SK-N-SH (cell line): ENCODE results near the gene ITCH. TPM values are rescaled to one million over a fixed set of nuclear protein-coding genes. Genes with fewer than 3 reads are reported as not detected.

Experiments
- CTCF ChIA-PET: fragments of 300-600, 350-600 bp; formaldehyde crosslinking; extraction: SDS; loops from one replicate; lab custom pipeline; 2021; lab: Yijun Ruan, JAX
- POLR2A ChIA-PET: fragments of 350-600 bp; sonication (Branson Sonifier 250); formaldehyde crosslinking; extraction: SDS; loops from one replicate; lab custom pipeline; 2020; ENCODE audit warnings: antibody characterized with exemption, inconsistent platforms; lab: Yijun Ruan, JAX
- DNase-seq: peaks from one replicate; pipeline ENCODE4 v3.0.0; 2012
- H2AFZ ChIP-seq: fragments of 200-600 bp; sonication (generic); 2 replicates; pipeline ENCODE4 v1.8.1; 2016; ENCODE audit warnings: antibody characterized with exemption, mild to moderate bottlenecking, low read depth
- H3F3A ChIP-seq: fragments of 200-600 bp; sonication (generic); replicated peaks from 2 replicates; pipeline ENCODE3; 2016; ENCODE audit warnings: antibody characterized with exemption, mild to moderate bottlenecking; ENCODE audit not compliant: insufficient read depth
- H3K27ac ChIP-seq, 2 experiments: fragments of 200-500 bp in 1 of 2; fragments of 200-600 bp in 1 of 2; sonication (Bioruptor generic) in 1 of 2; sonication (generic), shearing (Covaris generic) in 1 of 2; 2 replicates each; pipeline versions ENCODE4 v1.5.1 to v1.6.1; 2014 to 2016; ENCODE audit warnings: low read depth in 2 of 2, inconsistent platforms in 1 of 2, low read length in 1 of 2, mild to moderate bottlenecking in 1 of 2, mixed read lengths in 1 of 2
- H3K27me3 ChIP-seq: fragments of 200-600 bp; sonication (generic), shearing (Covaris generic); 2 replicates; pipeline ENCODE4 v1.6.1; 2016; ENCODE audit warnings: mixed run types; ENCODE audit not compliant: insufficient read depth
- H3K36me3 ChIP-seq, 2 experiments: fragments of 200-500 bp in 1 of 2; fragments of 200-600 bp in 1 of 2; sonication (Bioruptor generic) in 1 of 2; sonication (generic) in 1 of 2; replicated peaks in 1 of 2; 2 replicates each; pipeline versions ENCODE3 to v1.5.1; 2014 to 2016; ENCODE audit warnings: low read length in 1 of 2, mild to moderate bottlenecking in 1 of 2; ENCODE audit not compliant: insufficient read depth in 2 of 2, control insufficient read depth in 1 of 2
- H3K4me1 ChIP-seq, 2 experiments: fragments of 200-500 bp in 1 of 2; fragments of 200-600 bp in 1 of 2; sonication (Bioruptor generic) in 1 of 2; sonication (generic), shearing (Covaris generic) in 1 of 2; 2 replicates each; pipeline versions ENCODE4 v1.5.1 to v1.6.1; 2014 to 2016; ENCODE audit warnings: low read depth in 1 of 2, low read length in 1 of 2, mixed run types in 1 of 2; ENCODE audit not compliant: insufficient read depth in 2 of 2, control insufficient read depth in 1 of 2
- H3K4me2 ChIP-seq: fragments of 200-600 bp; sonication (generic), shearing (Covaris generic); 2 replicates; pipeline ENCODE4 v1.6.1; 2017; ENCODE audit warnings: mixed run types
- H3K4me3 ChIP-seq, 2 experiments: fragments of 200-500 bp in 1 of 2; fragments of 200-600 bp in 1 of 2; sonication (Bioruptor generic) in 1 of 2; sonication (generic), shearing (Covaris generic) in 1 of 2; 2 replicates each; pipeline versions ENCODE4 v1.5.1 to v1.8.1; 2014 to 2016; ENCODE audit warnings: low read depth in 2 of 2, inconsistent platforms in 1 of 2, low read length in 1 of 2, mild to moderate bottlenecking in 1 of 2, mixed read lengths in 1 of 2, moderate library complexity in 1 of 2
- H3K79me2 ChIP-seq: fragments of 200-600 bp; sonication (generic); 2 replicates; pipeline ENCODE4 v1.8.1; 2017; ENCODE audit warnings: mild to moderate bottlenecking; ENCODE audit not compliant: insufficient read depth
- H3K9ac ChIP-seq: fragments of 200-600 bp; sonication (generic); 2 replicates; pipeline ENCODE4 v1.6.1; 2017; ENCODE audit warnings: mixed run types
- H3K9me2 ChIP-seq: fragments of 200-600 bp; sonication (generic); 2 replicates; pipeline ENCODE4 v1.6.1; 2017; ENCODE audit warnings: mixed run types
- H3K9me3 ChIP-seq: fragments of 200-600 bp; sonication (generic); 2 replicates; pipeline ENCODE4 v1.6.1; 2017; ENCODE audit warnings: mixed run types, mild to moderate bottlenecking, moderate library complexity
- H4K20me1 ChIP-seq: fragments of 200-600 bp; sonication (generic); 2 replicates; pipeline ENCODE4 v1.6.1; 2017; ENCODE audit warnings: mild to moderate bottlenecking, mixed run types; ENCODE audit not compliant: insufficient read depth
- CHD2 ChIP-seq: fragments of 150-350 bp; IDR thresholded peaks from 2 replicates; pipeline ENCODE4 v1.6.1; 2018; ENCODE audit warnings: low read length; ENCODE audit not compliant: partially characterized antibody
- EP300 ChIP-seq, 2 experiments: IDR thresholded peaks; 2 replicates each; pipeline versions ENCODE4 v1.4.0 to v1.6.1; 2012; ENCODE audit warnings: borderline replicate concordance in 1 of 2, low read depth in 1 of 2, low read length in 1 of 2
- FOSL2 ChIP-seq: IDR thresholded peaks from 2 replicates; pipeline ENCODE4 v1.4.0; 2012; ENCODE audit warnings: low read depth, mild to moderate bottlenecking, moderate library complexity, borderline replicate concordance
- FOXJ3 ChIP-seq: sonication (generic); formaldehyde crosslinking; IDR thresholded peaks from 2 replicates; pipeline ENCODE4 v1.5.1; 2020; ENCODE audit warnings: mild to moderate bottlenecking, missing genetic modification reagents
- GABPA ChIP-seq: IDR thresholded peaks from 2 replicates; pipeline ENCODE4 v1.4.0; 2012; ENCODE audit warnings: low read depth, mild to moderate bottlenecking
- JUND ChIP-seq: IDR thresholded peaks from 2 replicates; pipeline ENCODE4 v1.4.0; 2012
- NRF1 ChIP-seq: IDR thresholded peaks from 2 replicates; pipeline ENCODE4 v1.6.1; 2012; ENCODE audit warnings: low read depth, mild to moderate bottlenecking, low read length
- RXRA ChIP-seq: IDR thresholded peaks from 2 replicates; pipeline ENCODE4 v1.4.0; 2012; ENCODE audit warnings: low read depth, mild to moderate bottlenecking, borderline replicate concordance
- SIN3A ChIP-seq: IDR thresholded peaks from 2 replicates; pipeline ENCODE4 v1.6.1; 2012; ENCODE audit warnings: low read depth, mild to moderate bottlenecking, low read length, moderate library complexity, borderline replicate concordance
- SMC3 ChIP-seq: IDR thresholded peaks from 2 replicates; pipeline ENCODE4 v1.6.1; 2012; ENCODE audit warnings: low read depth, low read length, improper control_type of control experiment
- TEAD4 ChIP-seq: IDR thresholded peaks from 2 replicates; pipeline ENCODE4 v1.4.0; 2012; ENCODE audit warnings: mild to moderate bottlenecking, borderline replicate concordance; ENCODE audit not compliant: insufficient read depth
- YY1 ChIP-seq: IDR thresholded peaks from 2 replicates; pipeline ENCODE4 v1.4.0; 2012; ENCODE audit warnings: low read depth, mild to moderate bottlenecking
- WGBS: methylation state at CpG from one replicate; pipeline ENCODE4 v1.1.6; 2017; ENCODE audit warnings: low lambda C conversion rate; 5-methylcytosine and 5-hydroxymethylcytosine counted together
- polyA plus RNA-seq, 3 experiments: library from polyadenylated mRNA; depleted of rRNA; stranded (reverse); fragments of >200 nt; gene quantifications; 2 replicates each; pipeline ENCODE4 v1.2.3, GENCODE V29; 2012
- TF ChIP-seq, protein P1 (sequence below): IDR thresholded peaks from 2 replicates; pipeline ENCODE4 v1.6.1; 2012; ENCODE audit warnings: mild to moderate bottlenecking, low read depth, low read length, moderate library complexity
- TF ChIP-seq, protein P2 (sequence below): IDR thresholded peaks from 2 replicates; pipeline ENCODE4 v1.4.0; 2012; ENCODE audit warnings: low read depth
- TF ChIP-seq, protein P3 (sequence below): fragments of 150-350 bp; IDR thresholded peaks from 2 replicates; pipeline ENCODE4 v1.6.1; 2016; ENCODE audit warnings: mild to moderate bottlenecking, low read depth, low read length
- TF ChIP-seq, protein P4 (sequence below): IDR thresholded peaks from 2 replicates; pipeline ENCODE4 v1.4.0; 2012; ENCODE audit warnings: low read depth, borderline replicate concordance

Gene ITCH
- polyA plus RNA-seq, 1 of the 3 experiments (the other 2 are of a cell fraction) = 3.8 TPM

DNA sequence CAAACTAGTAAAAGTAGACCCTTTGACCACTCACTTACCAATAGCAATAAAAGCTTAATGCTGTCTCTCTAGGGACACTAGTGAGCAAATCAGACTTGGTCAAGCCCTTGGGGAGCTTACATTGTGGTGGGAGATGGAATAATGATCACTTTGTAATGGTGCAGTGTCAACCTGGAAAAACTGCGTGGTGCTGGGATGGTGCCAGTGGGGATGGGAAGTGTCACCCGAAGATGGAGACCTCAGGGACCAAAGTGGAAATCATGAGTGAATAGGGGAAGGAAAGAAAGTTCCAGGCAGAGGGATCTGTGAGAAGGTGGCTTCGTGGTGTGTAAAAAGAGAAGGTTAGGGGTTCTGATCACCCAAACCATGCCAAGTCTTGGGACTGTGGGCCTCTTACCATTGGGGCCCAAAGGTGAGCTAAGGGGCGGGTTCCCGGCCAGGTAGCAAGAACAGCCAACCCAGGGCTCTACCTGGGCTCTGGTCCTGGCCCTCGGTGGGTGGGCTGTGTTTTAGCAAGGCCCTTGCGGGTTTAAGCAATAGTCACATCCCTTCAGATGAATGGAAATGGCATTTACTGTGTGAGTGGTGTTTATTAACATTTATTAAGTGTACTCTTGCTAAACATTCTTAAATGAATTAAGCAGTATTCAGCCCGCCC, 168.7 kb downstream of the ITCH start:
- Histone ChIP-seq H3F3A (peaks cover 2% of the 10 kb centered on the region), H3K4me3 (no peak overlapping the region), H3K9me2 (no peaks in the 10 kb centered on the region), H3K79me2 (peaks cover 47% of the 10 kb centered on the region), H3K4me2 (no peak overlapping the region), H3K4me1 (peaks cover 0 to 3% of the 10 kb centered on the region in 2 experiments; a peak in 2 of 4 replicates), H3K27ac (no peak overlapping the region; a peak in 1 of 4 replicates), H2AFZ (no peak overlapping the region), H3K36me3 (peaks cover 61 to 84% of the 10 kb centered on the region in 2 experiments), H3K9ac (no peak overlapping the region)
- POLR2A ChIA-PET = no interaction called here
- no peak for DNase-seq
- WGBS = 95% methylated on average over 8 of the region's 8 CpGs
- TF ChIP-seq YY1 (no peak), SIN3A (no peak), FOSL2 (no peak), FOXJ3 (CRISPR knock-in tag) (no peak), EP300 (IDR thresholded peaks at IDR 0.05; ENCODE audit: borderline replicate concordance in 1 of 2, low read depth in 1 of 2, low read length in 1 of 2) (no peak), GABPA (no peak), SMC3 (no peak), RXRA (no peak), JUND (no peak), NRF1 (no peak), CHD2 (no peak), TEAD4 (no peak)
- TF ChIP-seq, protein P1, sequence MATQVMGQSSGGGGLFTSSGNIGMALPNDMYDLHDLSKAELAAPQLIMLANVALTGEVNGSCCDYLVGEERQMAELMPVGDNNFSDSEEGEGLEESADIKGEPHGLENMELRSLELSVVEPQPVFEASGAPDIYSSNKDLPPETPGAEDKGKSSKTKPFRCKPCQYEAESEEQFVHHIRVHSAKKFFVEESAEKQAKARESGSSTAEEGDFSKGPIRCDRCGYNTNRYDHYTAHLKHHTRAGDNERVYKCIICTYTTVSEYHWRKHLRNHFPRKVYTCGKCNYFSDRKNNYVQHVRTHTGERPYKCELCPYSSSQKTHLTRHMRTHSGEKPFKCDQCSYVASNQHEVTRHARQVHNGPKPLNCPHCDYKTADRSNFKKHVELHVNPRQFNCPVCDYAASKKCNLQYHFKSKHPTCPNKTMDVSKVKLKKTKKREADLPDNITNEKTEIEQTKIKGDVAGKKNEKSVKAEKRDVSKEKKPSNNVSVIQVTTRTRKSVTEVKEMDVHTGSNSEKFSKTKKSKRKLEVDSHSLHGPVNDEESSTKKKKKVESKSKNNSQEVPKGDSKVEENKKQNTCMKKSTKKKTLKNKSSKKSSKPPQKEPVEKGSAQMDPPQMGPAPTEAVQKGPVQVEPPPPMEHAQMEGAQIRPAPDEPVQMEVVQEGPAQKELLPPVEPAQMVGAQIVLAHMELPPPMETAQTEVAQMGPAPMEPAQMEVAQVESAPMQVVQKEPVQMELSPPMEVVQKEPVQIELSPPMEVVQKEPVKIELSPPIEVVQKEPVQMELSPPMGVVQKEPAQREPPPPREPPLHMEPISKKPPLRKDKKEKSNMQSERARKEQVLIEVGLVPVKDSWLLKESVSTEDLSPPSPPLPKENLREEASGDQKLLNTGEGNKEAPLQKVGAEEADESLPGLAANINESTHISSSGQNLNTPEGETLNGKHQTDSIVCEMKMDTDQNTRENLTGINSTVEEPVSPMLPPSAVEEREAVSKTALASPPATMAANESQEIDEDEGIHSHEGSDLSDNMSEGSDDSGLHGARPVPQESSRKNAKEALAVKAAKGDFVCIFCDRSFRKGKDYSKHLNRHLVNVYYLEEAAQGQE = no peak
- TF ChIP-seq, protein P2, sequence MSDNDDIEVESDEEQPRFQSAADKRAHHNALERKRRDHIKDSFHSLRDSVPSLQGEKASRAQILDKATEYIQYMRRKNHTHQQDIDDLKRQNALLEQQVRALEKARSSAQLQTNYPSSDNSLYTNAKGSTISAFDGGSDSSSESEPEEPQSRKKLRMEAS = no peak
- TF ChIP-seq, protein P3, sequence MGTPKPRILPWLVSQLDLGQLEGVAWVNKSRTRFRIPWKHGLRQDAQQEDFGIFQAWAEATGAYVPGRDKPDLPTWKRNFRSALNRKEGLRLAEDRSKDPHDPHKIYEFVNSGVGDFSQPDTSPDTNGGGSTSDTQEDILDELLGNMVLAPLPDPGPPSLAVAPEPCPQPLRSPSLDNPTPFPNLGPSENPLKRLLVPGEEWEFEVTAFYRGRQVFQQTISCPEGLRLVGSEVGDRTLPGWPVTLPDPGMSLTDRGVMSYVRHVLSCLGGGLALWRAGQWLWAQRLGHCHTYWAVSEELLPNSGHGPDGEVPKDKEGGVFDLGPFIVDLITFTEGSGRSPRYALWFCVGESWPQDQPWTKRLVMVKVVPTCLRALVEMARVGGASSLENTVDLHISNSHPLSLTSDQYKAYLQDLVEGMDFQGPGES = no peak
- TF ChIP-seq, protein P4, sequence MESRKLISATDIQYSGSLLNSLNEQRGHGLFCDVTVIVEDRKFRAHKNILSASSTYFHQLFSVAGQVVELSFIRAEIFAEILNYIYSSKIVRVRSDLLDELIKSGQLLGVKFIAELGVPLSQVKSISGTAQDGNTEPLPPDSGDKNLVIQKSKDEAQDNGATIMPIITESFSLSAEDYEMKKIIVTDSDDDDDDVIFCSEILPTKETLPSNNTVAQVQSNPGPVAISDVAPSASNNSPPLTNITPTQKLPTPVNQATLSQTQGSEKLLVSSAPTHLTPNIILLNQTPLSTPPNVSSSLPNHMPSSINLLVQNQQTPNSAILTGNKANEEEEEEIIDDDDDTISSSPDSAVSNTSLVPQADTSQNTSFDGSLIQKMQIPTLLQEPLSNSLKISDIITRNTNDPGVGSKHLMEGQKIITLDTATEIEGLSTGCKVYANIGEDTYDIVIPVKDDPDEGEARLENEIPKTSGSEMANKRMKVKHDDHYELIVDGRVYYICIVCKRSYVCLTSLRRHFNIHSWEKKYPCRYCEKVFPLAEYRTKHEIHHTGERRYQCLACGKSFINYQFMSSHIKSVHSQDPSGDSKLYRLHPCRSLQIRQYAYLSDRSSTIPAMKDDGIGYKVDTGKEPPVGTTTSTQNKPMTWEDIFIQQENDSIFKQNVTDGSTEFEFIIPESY = no peak
- TF ChIP-seq, all 33 proteins: peak for 0
- CTCF ChIA-PET = interaction anchor here (0.7 to 2.1 kb wide), 7 partner anchors 9 to 734 kb away, joined by 3 to 11 read pairs (median 4); no protein-coding TSS in a partner anchor
- H4K20me1 ChIP-seq = peaks cover 31% of the 10 kb centered on the region
- no peaks in the 10 kb centered on the region for H3K9me3 ChIP-seq
- no peaks in the 10 kb centered on the region for H3K27me3 ChIP-seq
